ENCODE data around the gene MYBBP1A.

DNA sequence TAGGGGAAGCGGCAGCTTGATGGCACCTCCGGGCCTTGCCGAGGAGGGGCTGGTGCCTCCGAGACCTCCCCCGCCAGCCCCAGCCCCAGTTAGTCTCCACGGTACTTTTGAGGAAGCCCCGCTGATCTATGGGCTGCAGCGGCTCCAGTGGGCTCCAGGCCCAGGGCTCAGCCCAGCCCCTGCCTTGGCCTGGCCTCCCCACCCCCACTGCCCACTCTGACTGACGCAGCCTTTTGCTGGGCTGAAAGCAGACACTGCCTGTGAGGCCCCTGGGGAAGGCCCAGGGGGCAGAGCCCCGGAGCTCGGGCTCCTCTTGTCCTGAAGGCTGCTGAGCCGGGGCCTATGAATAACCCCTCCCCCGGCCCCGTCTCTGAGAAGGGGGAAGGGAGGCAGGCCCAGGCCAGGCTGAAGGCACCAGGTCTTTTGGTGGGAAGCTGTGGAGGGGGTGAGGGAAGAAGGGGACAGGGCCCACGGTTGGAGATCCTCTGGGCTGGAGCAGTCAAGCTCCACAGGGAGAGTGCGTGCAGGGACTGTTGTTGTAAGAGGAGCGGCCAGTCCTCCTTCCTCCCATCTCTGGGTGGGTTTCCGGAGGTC lies 21.6 kb upstream of the MYBBP1A start:
- no peak for TF ChIP-seq CTCF (IDR thresholded peaks at IDR 0.05)
- no peak for TF ChIP-seq SP1 (CRISPR knock-in tag; conservative IDR thresholded peaks at IDR 0.05)
- TF ChIP-seq ZNF138 (CRISPR knock-in tag; conservative IDR thresholded peaks at IDR 0.05) = no peak
- no peak for TF ChIP-seq RELA (CRISPR knock-in tag; IDR thresholded peaks at IDR 0.05; ENCODE audit: borderline replicate concordance)
- 0 out of 2 replicates have a peak, but pooled peaks have one; percentile 32 for TF ChIP-seq CREM (CRISPR knock-in tag; IDR thresholded peaks at IDR 0.05)
- TF ChIP-seq, protein P1, sequence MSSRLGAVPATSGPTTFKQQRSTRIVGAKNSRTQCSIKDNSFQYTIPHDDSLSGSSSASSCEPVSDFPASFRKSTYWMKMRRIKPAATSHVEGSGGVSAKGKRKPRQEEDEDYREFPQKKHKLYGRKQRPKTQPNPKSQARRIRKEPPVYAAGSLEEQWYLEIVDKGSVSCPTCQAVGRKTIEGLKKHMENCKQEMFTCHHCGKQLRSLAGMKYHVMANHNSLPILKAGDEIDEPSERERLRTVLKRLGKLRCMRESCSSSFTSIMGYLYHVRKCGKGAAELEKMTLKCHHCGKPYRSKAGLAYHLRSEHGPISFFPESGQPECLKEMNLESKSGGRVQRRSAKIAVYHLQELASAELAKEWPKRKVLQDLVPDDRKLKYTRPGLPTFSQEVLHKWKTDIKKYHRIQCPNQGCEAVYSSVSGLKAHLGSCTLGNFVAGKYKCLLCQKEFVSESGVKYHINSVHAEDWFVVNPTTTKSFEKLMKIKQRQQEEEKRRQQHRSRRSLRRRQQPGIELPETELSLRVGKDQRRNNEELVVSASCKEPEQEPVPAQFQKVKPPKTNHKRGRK (CRISPR knock-in tag; IDR thresholded peaks at IDR 0.05; ENCODE audit: borderline replicate concordance) = no peak
- no peak for TF ChIP-seq ATF3 (CRISPR knock-in tag; conservative IDR thresholded peaks at IDR 0.05)
- no peak for TF ChIP-seq TEAD4 (CRISPR knock-in tag; IDR thresholded peaks at IDR 0.05)
- no peak for TF ChIP-seq NFE2L1 (CRISPR knock-in tag; IDR thresholded peaks at IDR 0.05)
